Suprapubic skin (tissue), 4 donors: Measurements from ENCODE around the gene MCOLN3. TPM values are rescaled to one million over a fixed set of nuclear protein-coding genes. Genes with fewer than 3 reads are reported as not detected.

Experiments
- DNase-seq, 2 donors: peaks; one replicate each; pipeline ENCODE4 v3.0.0-alpha.2; 2019; ENCODE audit warnings: low spot score in 2 of 2
- H3K27ac ChIP-seq: fragments of 200-600 bp; sonication (generic); one replicate; pipeline ENCODE4 v1.5.1; 2019
- H3K27me3 ChIP-seq: fragments of 200-600 bp; sonication (generic); one replicate; pipeline ENCODE4 v1.5.1; 2019
- H3K36me3 ChIP-seq: fragments of 200-600 bp; sonication (generic); one replicate; pipeline ENCODE4 v1.5.1; 2019
- H3K4me1 ChIP-seq: fragments of 200-600 bp; sonication (generic); one replicate; pipeline ENCODE4 v1.5.1; 2019
- H3K4me3 ChIP-seq: fragments of 200-600 bp; sonication (generic); one replicate; pipeline ENCODE4 v1.5.1; 2019; ENCODE audit warnings: mild to moderate bottlenecking
- H3K9me3 ChIP-seq: fragments of 200-600 bp; sonication (generic); one replicate; pipeline ENCODE4 v1.5.1; 2019
- EP300 ChIP-seq: sonication (generic); formaldehyde crosslinking; IDR thresholded peaks from one replicate; pipeline ENCODE4 v1.6.1; 2017; ENCODE audit warnings: antibody characterized with exemption
- POLR2A ChIP-seq, 2 donors: fragments of 450-650 bp; IDR thresholded peaks; one replicate each; pipeline ENCODE4 v1.6.1; 2017; ENCODE audit warnings: antibody characterized with exemption in 2 of 2, mild to moderate bottlenecking in 2 of 2, moderate library complexity in 2 of 2
- POLR2AphosphoS5 ChIP-seq, 3 donors: sonication (generic); formaldehyde crosslinking; IDR thresholded peaks; one replicate each; pipeline ENCODE4 v1.6.1; 2017; ENCODE audit warnings: antibody characterized with exemption in 3 of 3
- WGBS: methylation state at CpG from one replicate; pipeline ENCODE4 v1.1.5; 2018; 5-methylcytosine and 5-hydroxymethylcytosine counted together
- total RNA-seq, 4 donors: library from RNA; depleted of rRNA; stranded (reverse); fragments of >200 nt; gene quantifications; one replicate each; pipeline ENCODE4 v1.1.0, GENCODE V29; 2016
- TF ChIP-seq, protein P1 (sequence below), 2 donors: fragments of 200-600 bp in 1 of 2; fragments of 450-650 bp in 1 of 2; sonication (generic) in 1 of 2; IDR thresholded peaks; one replicate each; pipeline ENCODE4 v1.5.1; 2016 to 2019; ENCODE audit warnings: antibody characterized with exemption in 2 of 2, mild to moderate bottlenecking in 1 of 2, moderate library complexity in 1 of 2

Gene MCOLN3
- total RNA-seq, 4 donors from 2014 or later, result 2.0 to 10.7 (median 6.1) TPM

DNA sequence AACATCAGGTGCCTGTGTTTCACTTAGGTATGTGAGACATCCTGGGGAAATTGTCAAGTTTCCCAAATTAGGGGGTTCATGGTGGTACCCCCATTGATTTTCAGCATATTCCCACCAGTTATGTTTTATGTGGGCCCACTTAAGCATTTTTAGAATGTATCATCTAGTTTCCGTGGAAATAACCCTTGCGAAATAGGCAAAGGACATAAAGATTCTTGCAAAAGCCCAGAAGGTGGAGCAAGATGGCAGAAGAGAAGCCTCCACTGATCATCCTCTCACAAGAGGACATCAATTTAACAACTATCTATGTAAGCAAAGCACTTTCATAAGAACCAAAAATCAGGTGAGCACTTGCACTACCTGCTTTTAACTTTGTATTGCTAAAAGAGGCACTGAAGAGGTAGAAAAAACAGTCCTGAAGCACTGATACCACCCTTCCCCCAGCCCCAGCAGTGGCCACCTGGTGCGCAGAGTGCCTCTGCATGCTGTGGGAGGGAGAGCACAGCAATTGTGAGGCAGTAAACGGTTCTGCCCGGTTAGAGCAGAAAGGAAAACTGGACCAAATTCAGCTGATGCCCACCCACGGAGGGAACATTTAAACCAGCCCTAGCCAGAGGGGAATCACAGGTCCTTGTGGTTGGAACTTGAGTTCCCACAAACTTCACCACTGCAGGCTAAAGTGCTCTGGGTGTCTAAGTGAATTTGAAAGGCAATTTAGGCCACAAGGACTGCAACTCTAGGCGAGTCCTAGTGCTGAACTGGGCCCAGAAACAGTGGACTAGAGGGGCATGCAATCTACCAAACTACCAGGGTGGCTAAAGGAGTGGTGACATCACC is 74.6 kb downstream of the MCOLN3 start:
- WGBS, result 75% methylated on average over 7 of the region's 7 CpGs
- Histone ChIP-seq H3K27me3 (no peaks in the 10 kb centered on the region), H3K4me3 (no peak overlapping the region), H3K4me1 (no peaks in the 10 kb centered on the region), H3K27ac (no peak overlapping the region), H3K9me3 (no peaks in the 10 kb centered on the region), H3K36me3 (no peaks in the 10 kb centered on the region)
- no peak for TF ChIP-seq POLR2AphosphoS5 (IDR thresholded peaks at IDR 0.05)
- TF ChIP-seq EP300, result no peak
- no peak for TF ChIP-seq POLR2A (IDR thresholded peaks at IDR 0.05)
- TF ChIP-seq, protein P1, sequence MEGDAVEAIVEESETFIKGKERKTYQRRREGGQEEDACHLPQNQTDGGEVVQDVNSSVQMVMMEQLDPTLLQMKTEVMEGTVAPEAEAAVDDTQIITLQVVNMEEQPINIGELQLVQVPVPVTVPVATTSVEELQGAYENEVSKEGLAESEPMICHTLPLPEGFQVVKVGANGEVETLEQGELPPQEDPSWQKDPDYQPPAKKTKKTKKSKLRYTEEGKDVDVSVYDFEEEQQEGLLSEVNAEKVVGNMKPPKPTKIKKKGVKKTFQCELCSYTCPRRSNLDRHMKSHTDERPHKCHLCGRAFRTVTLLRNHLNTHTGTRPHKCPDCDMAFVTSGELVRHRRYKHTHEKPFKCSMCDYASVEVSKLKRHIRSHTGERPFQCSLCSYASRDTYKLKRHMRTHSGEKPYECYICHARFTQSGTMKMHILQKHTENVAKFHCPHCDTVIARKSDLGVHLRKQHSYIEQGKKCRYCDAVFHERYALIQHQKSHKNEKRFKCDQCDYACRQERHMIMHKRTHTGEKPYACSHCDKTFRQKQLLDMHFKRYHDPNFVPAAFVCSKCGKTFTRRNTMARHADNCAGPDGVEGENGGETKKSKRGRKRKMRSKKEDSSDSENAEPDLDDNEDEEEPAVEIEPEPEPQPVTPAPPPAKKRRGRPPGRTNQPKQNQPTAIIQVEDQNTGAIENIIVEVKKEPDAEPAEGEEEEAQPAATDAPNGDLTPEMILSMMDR (IDR thresholded peaks at IDR 0.05), result no peak
- no peak for DNase-seq

DNA sequence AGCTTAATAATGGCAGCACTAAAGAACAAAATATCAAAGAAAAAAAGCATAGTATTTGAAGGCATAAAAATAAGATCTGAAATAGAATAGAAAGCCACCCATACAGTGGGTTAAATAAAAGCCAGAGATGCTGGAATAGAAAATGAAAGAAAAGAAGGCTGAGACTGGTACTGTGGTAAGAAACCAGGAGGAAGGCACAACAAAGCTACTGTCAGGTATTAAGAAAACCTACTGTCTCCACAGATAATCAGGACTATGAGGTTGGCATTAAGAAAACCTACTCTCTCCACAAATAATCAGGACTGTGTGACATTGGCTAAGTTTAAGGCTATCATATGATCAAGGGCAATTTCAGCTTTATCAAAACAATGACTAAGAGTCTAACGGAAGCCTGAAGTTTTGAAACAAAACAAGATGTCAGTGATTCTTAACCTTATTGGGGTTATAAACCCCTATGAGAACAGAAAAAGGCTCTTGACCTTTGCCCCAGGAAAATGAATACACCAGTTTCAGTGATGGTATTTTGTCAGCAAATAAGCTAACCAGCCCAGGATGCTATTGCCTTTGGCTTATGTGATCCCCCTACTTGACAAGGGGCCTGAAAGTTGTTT is 75.8 kb downstream of the MCOLN3 start:
- Histone ChIP-seq H3K36me3 (no peaks in the 10 kb centered on the region), H3K27ac (no peak overlapping the region), H3K4me1 (no peaks in the 10 kb centered on the region), H3K9me3 (no peaks in the 10 kb centered on the region), H3K27me3 (no peaks in the 10 kb centered on the region), H3K4me3 (no peak overlapping the region)
- 68% methylated on average over 1 of the region's 1 CpG for WGBS
- TF ChIP-seq POLR2AphosphoS5 (IDR thresholded peaks at IDR 0.05), result no peak
- no peak for TF ChIP-seq EP300
- TF ChIP-seq POLR2A (IDR thresholded peaks at IDR 0.05), result no peak
- TF ChIP-seq, protein P1 (IDR thresholded peaks at IDR 0.05), result no peak
- no peak for DNase-seq

DNA sequence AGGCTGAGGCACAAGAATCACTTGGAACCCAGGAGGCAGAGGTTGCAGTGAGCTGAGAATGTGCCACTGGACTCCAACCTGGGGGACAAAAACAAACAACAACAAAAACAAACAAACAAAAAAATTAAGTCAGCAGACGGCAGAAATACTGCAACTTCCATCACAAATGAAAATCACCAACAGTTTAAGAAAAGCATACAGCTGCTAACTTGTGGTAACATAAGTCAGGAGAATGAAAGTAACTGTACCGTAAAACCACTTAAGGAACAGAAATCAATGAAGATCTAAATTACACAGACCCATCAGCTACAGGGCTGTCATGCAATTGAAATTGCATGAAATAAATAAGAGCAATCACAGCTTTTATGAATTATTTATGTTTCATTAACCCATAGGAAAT is 76.3 kb downstream of the MCOLN3 start:
- Histone ChIP-seq H3K4me3 (no peak overlapping the region), H3K36me3 (no peaks in the 10 kb centered on the region), H3K4me1 (no peaks in the 10 kb centered on the region), H3K9me3 (no peaks in the 10 kb centered on the region), H3K27ac (no peak overlapping the region), H3K27me3 (no peaks in the 10 kb centered on the region)
- TF ChIP-seq POLR2AphosphoS5 (IDR thresholded peaks at IDR 0.05) (no peak), POLR2A (IDR thresholded peaks at IDR 0.05) (no peak), EP300 (no peak)
- TF ChIP-seq, protein P1 (IDR thresholded peaks at IDR 0.05), result no peak
- DNase-seq, result no peak
- 90% methylated on average over 2 of the region's 2 CpGs for WGBS

DNA sequence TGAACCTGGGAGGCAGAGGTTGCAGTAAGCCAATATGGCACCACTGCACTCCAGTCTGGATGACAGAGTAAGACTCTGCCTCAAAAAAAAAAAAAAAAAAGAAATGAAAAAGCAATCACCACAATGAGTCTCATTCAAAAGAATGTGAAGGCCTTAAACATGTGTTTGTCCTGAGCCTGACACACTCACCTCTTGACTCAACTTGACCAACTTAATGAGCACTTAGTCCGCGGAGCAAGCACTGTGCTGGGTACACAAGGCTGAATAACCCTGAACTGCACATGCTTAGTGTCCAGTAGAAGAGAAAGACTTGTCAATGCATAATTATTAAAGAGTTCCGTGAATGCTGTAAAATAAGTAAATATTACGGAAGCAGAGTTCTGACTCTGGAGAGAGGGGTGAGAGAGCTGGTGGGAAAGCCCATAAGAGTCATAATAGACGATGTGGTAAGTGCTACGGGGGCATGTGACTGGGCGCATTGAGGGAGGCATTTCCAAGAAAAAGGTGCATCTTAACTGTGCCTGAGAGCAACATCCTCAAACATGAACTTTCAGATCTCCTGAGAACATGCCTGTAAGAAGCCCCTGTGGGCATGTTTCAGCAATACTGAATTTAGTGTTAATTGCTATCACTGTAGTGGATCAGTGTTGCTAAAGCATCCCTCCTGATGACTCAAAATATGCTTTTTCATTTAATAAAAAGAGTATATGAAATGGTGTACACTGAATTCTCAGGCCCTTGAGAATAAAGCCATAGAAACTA is 78.6 kb downstream of the MCOLN3 start:
- H3K4me1 ChIP-seq, result no peaks in the 10 kb centered on the region
- 91% methylated on average over 7 of the region's 7 CpGs for WGBS
- H3K36me3 ChIP-seq, result no peaks in the 10 kb centered on the region
- no peak for DNase-seq
- no peaks in the 10 kb centered on the region for H3K9me3 ChIP-seq
- H3K27ac ChIP-seq, result no peak overlapping the region
- H3K27me3 ChIP-seq, result no peaks in the 10 kb centered on the region
- TF ChIP-seq, protein P1 (IDR thresholded peaks at IDR 0.05), result no peak
- TF ChIP-seq EP300 (no peak), POLR2A (IDR thresholded peaks at IDR 0.05) (no peak), POLR2AphosphoS5 (IDR thresholded peaks at IDR 0.05) (no peak)
- no peak overlapping the region for H3K4me3 ChIP-seq

DNA sequence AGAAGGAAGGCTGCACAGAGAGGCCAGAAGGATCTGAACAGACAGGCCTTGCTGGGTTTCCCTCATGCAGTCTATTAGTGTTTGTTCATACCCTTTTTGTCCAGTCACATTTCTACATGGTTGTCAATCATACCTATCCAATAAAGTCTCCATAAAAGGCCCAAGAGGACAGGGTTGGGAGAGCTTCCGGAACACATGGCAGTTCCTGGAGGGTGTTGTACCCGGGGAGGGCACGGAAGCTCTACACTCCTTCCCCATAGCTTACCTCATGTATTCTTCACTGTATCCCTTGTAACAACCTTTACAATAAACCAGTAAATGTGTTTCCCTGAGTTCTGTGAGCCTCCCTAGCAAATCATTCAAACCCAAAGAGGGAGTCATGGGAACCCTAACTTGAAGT is 79.4 kb downstream of the MCOLN3 start:
- no peaks in the 10 kb centered on the region for H3K9me3 ChIP-seq
- no peak overlapping the region for H3K27ac ChIP-seq
- no peaks in the 10 kb centered on the region for H3K27me3 ChIP-seq
- no peak for DNase-seq
- TF ChIP-seq POLR2A (IDR thresholded peaks at IDR 0.05) (no peak), POLR2AphosphoS5 (IDR thresholded peaks at IDR 0.05) (no peak)
- TF ChIP-seq, protein P1 (IDR thresholded peaks at IDR 0.05), result no peak
- H3K4me1 ChIP-seq, result no peaks in the 10 kb centered on the region
- H3K4me3 ChIP-seq, result no peak overlapping the region
- 92% methylated on average over 3 of the region's 3 CpGs for WGBS
- no peaks in the 10 kb centered on the region for H3K36me3 ChIP-seq
